ENCODE results near the gene ACAD10. TPM values are rescaled to one million over a fixed set of nuclear protein-coding genes. Genes with fewer than 3 reads are reported as not detected.
"Not testable (repeated sequence)": the region's sequence is repeated elsewhere in the genome, so short reads cannot be mapped to it uniquely, and the experiment has no call there.

The ACAD10 gene
- total RNA-seq, 1 donor from 2014 or later: 11.6 TPM

DNA sequence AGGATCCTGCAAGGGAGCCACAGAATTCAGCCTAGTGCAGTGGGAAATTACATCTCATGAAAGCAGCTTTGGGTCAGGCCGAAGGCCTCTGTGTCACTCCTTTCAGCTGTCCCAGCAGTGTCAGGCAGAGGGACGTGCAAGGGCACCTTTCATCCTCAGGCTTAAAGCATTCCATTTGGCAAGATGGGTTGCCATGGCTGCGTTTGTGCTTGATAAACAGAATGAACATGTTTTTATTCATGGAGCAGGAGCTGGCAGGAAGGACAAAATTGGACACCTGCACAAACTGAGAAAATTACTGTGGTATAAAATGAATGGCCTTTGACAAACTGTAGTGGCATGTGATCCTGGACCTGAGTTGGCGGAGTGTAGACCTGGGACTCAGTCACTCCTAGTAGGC, 29.4 kb downstream of the ACAD10 start:
- TF ChIP-seq, protein P1, sequence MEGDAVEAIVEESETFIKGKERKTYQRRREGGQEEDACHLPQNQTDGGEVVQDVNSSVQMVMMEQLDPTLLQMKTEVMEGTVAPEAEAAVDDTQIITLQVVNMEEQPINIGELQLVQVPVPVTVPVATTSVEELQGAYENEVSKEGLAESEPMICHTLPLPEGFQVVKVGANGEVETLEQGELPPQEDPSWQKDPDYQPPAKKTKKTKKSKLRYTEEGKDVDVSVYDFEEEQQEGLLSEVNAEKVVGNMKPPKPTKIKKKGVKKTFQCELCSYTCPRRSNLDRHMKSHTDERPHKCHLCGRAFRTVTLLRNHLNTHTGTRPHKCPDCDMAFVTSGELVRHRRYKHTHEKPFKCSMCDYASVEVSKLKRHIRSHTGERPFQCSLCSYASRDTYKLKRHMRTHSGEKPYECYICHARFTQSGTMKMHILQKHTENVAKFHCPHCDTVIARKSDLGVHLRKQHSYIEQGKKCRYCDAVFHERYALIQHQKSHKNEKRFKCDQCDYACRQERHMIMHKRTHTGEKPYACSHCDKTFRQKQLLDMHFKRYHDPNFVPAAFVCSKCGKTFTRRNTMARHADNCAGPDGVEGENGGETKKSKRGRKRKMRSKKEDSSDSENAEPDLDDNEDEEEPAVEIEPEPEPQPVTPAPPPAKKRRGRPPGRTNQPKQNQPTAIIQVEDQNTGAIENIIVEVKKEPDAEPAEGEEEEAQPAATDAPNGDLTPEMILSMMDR (IDR thresholded peaks at IDR 0.05; ENCODE audit: insufficient read depth, low read length, severe bottlenecking): no peak
- FAIRE-seq: no peak
- no peaks in the 10 kb centered on the region for H3K27me3 ChIP-seq (ENCODE audit: control insufficient read depth, insufficient read depth, low read length)
- DNase-seq (ENCODE audit: low read depth): no peak
- no peak overlapping the region for H3K4me3 ChIP-seq (ENCODE audit: low read depth, low read length)
- H3K36me3 ChIP-seq (ENCODE audit: control insufficient read depth, insufficient read depth, low read length): peaks cover 20% of the 10 kb centered on the region

DNA sequence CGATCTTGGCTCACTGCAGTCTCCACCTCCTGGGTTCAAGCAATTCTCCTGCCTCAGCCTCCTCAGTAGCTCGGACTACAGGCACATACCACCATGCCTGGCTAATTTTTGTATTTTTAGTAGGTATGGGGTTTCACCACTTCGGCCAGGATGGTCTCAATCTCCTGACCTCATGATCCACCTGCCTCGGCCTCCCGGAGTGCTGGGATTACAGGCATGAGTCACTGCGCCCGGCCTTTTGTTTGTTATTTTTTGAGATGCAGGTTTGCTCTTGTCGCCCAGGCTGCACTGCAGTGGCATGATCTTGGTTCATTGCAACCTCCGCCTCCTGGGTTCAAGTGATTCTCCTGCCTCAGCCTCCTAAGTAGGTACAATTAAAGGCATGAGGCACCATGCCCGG, 33.5 kb downstream of the ACAD10 start:
- not testable (repeated sequence) for DNase-seq (ENCODE audit: low read depth); H3K27me3 ChIP-seq (ENCODE audit: control insufficient read depth, insufficient read depth, low read length); FAIRE-seq; H3K4me3 ChIP-seq (ENCODE audit: low read depth, low read length)
- peaks cover 11% of the 10 kb centered on the region for H3K36me3 ChIP-seq (ENCODE audit: control insufficient read depth, insufficient read depth, low read length)

DNA sequence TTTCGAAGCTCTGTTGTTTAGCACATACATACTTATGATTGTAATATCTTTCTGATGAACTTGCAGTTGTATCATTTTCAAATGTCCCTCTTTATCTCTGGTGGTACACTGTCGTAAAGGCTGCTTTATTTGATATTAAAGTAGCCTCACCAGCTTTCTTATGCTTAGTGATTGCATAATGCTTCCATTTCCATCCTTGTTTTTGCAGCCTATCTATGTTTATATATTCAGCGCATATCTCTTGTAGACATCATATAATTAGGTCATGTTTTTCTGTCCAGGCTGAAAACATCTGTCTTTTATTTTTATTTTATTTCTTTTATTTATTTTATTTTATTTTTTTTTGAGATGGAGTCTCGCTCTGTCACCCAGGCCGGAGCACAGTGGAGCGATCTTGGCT, 34.6 kb downstream of the ACAD10 start:
- H3K4me3 ChIP-seq (ENCODE audit: low read depth, low read length): no peak overlapping the region
- H3K27me3 ChIP-seq (ENCODE audit: control insufficient read depth, insufficient read depth, low read length): no peaks in the 10 kb centered on the region
- H3K36me3 ChIP-seq (ENCODE audit: control insufficient read depth, insufficient read depth, low read length): peaks cover 5% of the 10 kb centered on the region
- TF ChIP-seq, protein P1 (IDR thresholded peaks at IDR 0.05; ENCODE audit: insufficient read depth, low read length, severe bottlenecking): no peak
- no peak for FAIRE-seq
- no peak for DNase-seq (ENCODE audit: low read depth)

DNA sequence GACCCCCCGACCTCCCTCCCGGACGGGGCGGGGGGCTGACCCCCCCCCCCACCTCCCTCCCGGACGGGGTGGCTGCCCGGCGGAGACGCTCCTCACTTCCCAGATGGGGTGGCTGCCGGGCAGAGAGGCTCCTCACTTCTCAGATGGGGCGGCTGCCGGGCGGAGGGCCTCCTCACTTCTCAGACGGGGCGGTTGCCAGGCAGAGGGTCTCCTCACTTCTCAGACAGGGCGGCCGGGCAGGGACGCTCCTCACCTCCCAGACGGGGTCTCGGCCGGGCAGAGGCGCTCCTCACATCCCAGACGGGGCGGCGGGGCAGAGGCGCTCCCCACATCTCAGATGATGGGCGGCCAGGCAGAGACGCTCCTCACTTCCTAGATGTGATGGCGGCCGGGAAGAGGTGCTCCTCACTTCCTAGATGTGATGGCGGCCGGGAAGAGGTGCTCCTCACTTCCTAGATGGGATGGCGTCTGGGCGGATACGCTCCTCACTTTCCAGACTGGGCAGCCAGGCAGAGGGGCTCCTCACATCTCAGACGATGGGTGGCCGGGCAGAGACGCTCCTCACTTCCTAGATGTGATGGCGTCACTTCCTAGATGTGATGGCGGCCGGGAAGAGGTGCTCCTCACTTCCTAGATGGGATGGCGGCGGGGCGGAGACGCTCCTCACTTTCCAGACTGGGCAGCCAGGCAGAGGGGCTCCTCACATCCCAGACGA, 38.0 kb downstream of the ACAD10 start:
- not testable (repeated sequence) for H3K36me3 ChIP-seq (ENCODE audit: control insufficient read depth, insufficient read depth, low read length); H3K4me3 ChIP-seq (ENCODE audit: low read depth, low read length); H3K27me3 ChIP-seq (ENCODE audit: control insufficient read depth, insufficient read depth, low read length); FAIRE-seq; DNase-seq (ENCODE audit: low read depth)

DNA sequence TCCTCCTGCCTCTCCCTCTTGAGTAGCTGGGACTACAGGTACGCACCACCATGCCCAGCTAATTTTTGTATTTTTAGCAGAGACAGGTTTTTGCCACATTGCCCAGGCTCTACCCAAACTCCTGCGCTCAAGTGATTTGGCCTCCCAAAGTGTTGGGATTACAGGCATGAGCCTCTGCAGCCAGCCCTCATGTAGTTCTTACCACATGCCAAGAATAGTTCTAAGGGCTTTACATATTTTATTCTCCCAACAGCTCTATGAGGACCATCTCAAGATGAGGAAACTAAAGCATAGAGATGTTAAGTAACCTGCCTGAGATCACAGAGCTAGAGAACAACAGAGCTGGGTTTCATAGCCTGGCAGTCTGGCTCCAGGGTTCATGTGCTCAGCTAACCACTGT, 42.9 kb downstream of the ACAD10 start:
- TF ChIP-seq, protein P1 (IDR thresholded peaks at IDR 0.05; ENCODE audit: insufficient read depth, low read length, severe bottlenecking): no peak
- Histone ChIP-seq H3K27me3 (ENCODE audit: control insufficient read depth, insufficient read depth, low read length) (no peaks in the 10 kb centered on the region), H3K36me3 (ENCODE audit: control insufficient read depth, insufficient read depth, low read length) (peaks cover 1% of the 10 kb centered on the region), H3K4me3 (ENCODE audit: low read depth, low read length) (no peak overlapping the region)
- FAIRE-seq: no peak
- no peak for DNase-seq (ENCODE audit: low read depth)

DNA sequence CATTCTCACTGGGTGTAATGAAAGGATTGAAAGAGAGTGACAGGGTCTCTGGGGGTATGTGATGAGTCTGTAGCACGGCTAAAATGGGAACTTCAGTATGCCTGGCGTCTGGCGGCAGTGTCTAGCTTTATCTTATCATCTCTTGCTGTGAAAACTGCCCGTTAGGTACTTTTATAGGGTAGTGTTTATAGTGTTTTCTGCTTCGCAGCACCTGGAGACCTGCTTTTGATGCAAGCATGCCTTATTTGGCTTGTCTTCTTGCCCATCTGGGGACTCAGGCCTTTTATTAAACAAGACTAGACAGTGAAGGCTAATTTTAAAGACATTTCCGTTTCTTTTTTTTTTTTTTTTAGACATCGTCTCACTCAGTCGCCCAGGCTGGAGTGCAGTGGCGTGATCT, 44.6 kb downstream of the ACAD10 start:
- FAIRE-seq (no peak), DNase-seq (ENCODE audit: low read depth) (no peak)
- Histone ChIP-seq H3K27me3 (ENCODE audit: control insufficient read depth, insufficient read depth, low read length) (no peaks in the 10 kb centered on the region), H3K4me3 (ENCODE audit: low read depth, low read length) (no peak overlapping the region), H3K36me3 (ENCODE audit: control insufficient read depth, insufficient read depth, low read length) (peaks cover 2% of the 10 kb centered on the region)
- TF ChIP-seq, protein P1 (IDR thresholded peaks at IDR 0.05; ENCODE audit: insufficient read depth, low read length, severe bottlenecking): no peak

DNA sequence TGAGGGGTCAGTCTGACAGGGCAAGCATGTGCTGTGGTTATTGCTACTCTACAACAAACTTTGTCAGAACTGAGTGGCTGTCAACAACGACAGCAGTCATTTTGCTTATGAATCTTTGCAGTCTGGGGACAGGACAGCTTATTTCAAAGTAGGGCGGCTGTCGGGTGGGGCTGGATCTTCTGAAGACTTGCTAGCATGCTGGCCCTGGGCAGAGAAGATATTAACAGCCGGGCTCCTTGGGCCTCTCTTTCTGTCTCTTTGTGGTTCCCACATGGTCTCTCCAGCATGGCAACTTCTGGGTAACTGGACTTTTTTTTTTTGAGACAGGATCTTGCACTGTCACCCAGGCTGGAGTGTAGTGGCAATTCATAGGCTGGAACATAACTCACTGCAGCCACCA, 46.9 kb downstream of the ACAD10 start:
- TF ChIP-seq, protein P1 (IDR thresholded peaks at IDR 0.05; ENCODE audit: insufficient read depth, low read length, severe bottlenecking): no peak
- Histone ChIP-seq H3K4me3 (ENCODE audit: low read depth, low read length) (no peak overlapping the region), H3K36me3 (ENCODE audit: control insufficient read depth, insufficient read depth, low read length) (peaks cover 6% of the 10 kb centered on the region), H3K27me3 (ENCODE audit: control insufficient read depth, insufficient read depth, low read length) (no peaks in the 10 kb centered on the region)
- DNase-seq (ENCODE audit: low read depth) (no peak), FAIRE-seq (no peak)
